ENCODE data around the gene KSR1.

DNA sequence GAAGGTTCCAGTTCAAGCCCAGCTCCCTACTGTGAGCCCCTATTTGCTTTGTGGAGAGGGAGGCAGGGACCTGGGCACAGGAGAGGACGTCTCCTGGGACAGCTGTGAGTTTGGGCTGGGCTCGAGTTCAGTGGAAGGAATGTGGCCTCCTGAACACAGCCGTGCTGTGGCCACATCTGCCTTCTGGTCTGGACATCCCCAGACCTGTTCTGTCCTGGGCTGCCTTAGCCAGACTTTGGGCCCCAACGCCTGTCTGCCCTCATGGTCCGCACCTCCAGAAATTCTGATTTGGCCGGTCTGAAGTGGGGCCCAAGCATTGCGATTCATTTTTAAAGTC, 114.3 kb downstream of the KSR1 start:
- TF ChIP-seq, protein P1, sequence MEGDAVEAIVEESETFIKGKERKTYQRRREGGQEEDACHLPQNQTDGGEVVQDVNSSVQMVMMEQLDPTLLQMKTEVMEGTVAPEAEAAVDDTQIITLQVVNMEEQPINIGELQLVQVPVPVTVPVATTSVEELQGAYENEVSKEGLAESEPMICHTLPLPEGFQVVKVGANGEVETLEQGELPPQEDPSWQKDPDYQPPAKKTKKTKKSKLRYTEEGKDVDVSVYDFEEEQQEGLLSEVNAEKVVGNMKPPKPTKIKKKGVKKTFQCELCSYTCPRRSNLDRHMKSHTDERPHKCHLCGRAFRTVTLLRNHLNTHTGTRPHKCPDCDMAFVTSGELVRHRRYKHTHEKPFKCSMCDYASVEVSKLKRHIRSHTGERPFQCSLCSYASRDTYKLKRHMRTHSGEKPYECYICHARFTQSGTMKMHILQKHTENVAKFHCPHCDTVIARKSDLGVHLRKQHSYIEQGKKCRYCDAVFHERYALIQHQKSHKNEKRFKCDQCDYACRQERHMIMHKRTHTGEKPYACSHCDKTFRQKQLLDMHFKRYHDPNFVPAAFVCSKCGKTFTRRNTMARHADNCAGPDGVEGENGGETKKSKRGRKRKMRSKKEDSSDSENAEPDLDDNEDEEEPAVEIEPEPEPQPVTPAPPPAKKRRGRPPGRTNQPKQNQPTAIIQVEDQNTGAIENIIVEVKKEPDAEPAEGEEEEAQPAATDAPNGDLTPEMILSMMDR (IDR thresholded peaks at IDR 0.05; ENCODE audit: insufficient read depth, low read depth, low read length) = no peak
- TF ChIP-seq EZH2 (IDR thresholded peaks at IDR 0.05; ENCODE audit: insufficient read depth, low read length) = no peak
